ENCODE results near the gene XPR1. TPM values are rescaled to one million over a fixed set of nuclear protein-coding genes. Genes with fewer than 3 reads are reported as not detected.

The XPR1 gene
- total and polyA plus RNA-seq, 10 of the 15 experiments (the other 5 are each of a cell fraction or from before 2014, with no cell fraction given), result 1.1 to 33.9 (median 11.3) TPM

- Histone ChIP-seq H3K9me3 (replicated peaks; ENCODE audit: control insufficient read depth, insufficient read depth, low read length) (no peaks in the 10 kb centered on the region), H3K4me1 (ENCODE audit: control insufficient read depth, insufficient read depth, low read length) (peaks cover 9% of the 10 kb centered on the region), H3K4me2 (ENCODE audit: control insufficient read depth, insufficient read depth) (no peak overlapping the region), H3K4me3 (no peak overlapping the region), H3K79me2 (ENCODE audit: control insufficient read depth, insufficient read depth, low read length) (no peaks in the 10 kb centered on the region), H3K27ac (ENCODE audit: control insufficient read depth, insufficient read depth) (no peak overlapping the region), H3K9ac (ENCODE audit: control insufficient read depth, insufficient read depth, low read length) (no peak overlapping the region), H2AFZ (ENCODE audit: control insufficient read depth, low read depth, low read length) (no peak overlapping the region), H3K36me3 (ENCODE audit: control insufficient read depth in 2 of 2, insufficient read depth in 2 of 2, low read length in 1 of 2) (no peaks in the 10 kb centered on the region), H4K20me1 (ENCODE audit: control insufficient read depth, insufficient read depth) (no peaks in the 10 kb centered on the region), H3K27me3 (replicated peaks in 1 of 2; ENCODE audit: control insufficient read depth in 2 of 2, insufficient read depth in 2 of 2, low read length in 1 of 2) (peaks cover 0 to 3% of the 10 kb centered on the region in 2 experiments; a peak in 1 of 4 replicates)
- intact Hi-C loops (cut with micrococcal nuclease; ENCODE audit: unreplicated experiment), result no loop called here
- in situ Hi-C loops (cut with MboI), result no loop called here
- ChIA-PET RAD21 (ENCODE audit: unreplicated experiment) (interaction anchor here (1.4 to 16.7 kb wide), 2 partner anchors 12 to 35 kb away, joined by 5 to 215 read pairs; no protein-coding TSS in a partner anchor), CTCF (interaction anchor here (0.7 to 19.8 kb wide), 3 partner anchors 16 to 37 kb away, joined by 3 to 344 read pairs (median 3); no protein-coding TSS in a partner anchor), SMC1A (ENCODE audit: uncharacterized antibody, unreplicated experiment) (interaction anchor here (0.6 to 19.3 kb wide), 3 partner anchors 10 to 56 kb away, joined by 3 to 304 read pairs (median 8); no protein-coding TSS in a partner anchor), POLR2A (interaction anchor here (0.6 kb wide), 1 partner anchor 418 kb away, joined by 8 read pairs; no protein-coding TSS in a partner anchor)
- no TSS peak for BruUV-seq (replicated peaks)
- DNase-seq (ENCODE audit: low read depth, low spot score) (no peak), ATAC-seq (no peak), FAIRE-seq (no peak)
- 71% methylated on average over 9 of the region's 9 CpGs for WGBS (ENCODE audit: insufficient coverage, insufficient replicate concordance, low lambda C conversion rate, missing lambda C conversion rate)
- TF ChIP-seq RAD21 (IDR thresholded peaks at IDR 0.05; ENCODE audit: insufficient read depth, low read depth, low read length) (no peak), CHD2 (IDR thresholded peaks at IDR 0.05; ENCODE audit: borderline replicate concordance, low read depth, low read length) (no peak), REST (IDR thresholded peaks at IDR 0.05; ENCODE audit: low read depth, low read length) (no peak), CUX1 (IDR thresholded peaks at IDR 0.05; ENCODE audit: insufficient replicate concordance, low read depth, low read length) (no peak), IKZF1 (conservative IDR thresholded peaks at IDR 0.05) (no peak), RFX5 (IDR thresholded peaks at IDR 0.05; ENCODE audit: low read depth, low read length) (no peak), PAX5 (IDR thresholded peaks at IDR 0.05; ENCODE audit: borderline replicate concordance, low read depth, low read length) (no peak), ZNF24 (IDR thresholded peaks at IDR 0.05) (no peak), ZNF217 (IDR thresholded peaks at IDR 0.05) (no peak), GABPA (IDR thresholded peaks at IDR 0.05; ENCODE audit: low read depth) (no peak), FOXK2 (IDR thresholded peaks at IDR 0.05) (no peak), YY1 (IDR thresholded peaks at IDR 0.05; ENCODE audit: low read depth, low read length) (no peak)
- TF ChIP-seq, protein P1, sequence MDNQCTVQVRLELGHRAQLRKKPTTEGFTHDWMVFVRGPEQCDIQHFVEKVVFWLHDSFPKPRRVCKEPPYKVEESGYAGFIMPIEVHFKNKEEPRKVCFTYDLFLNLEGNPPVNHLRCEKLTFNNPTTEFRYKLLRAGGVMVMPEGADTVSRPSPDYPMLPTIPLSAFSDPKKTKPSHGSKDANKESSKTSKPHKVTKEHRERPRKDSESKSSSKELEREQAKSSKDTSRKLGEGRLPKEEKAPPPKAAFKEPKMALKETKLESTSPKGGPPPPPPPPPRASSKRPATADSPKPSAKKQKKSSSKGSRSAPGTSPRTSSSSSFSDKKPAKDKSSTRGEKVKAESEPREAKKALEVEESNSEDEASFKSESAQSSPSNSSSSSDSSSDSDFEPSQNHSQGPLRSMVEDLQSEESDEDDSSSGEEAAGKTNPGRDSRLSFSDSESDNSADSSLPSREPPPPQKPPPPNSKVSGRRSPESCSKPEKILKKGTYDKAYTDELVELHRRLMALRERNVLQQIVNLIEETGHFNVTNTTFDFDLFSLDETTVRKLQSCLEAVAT (IDR thresholded peaks at IDR 0.05), result no peak
- TF ChIP-seq, protein P2, sequence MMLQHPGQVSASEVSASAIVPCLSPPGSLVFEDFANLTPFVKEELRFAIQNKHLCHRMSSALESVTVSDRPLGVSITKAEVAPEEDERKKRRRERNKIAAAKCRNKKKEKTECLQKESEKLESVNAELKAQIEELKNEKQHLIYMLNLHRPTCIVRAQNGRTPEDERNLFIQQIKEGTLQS (IDR thresholded peaks at IDR 0.05; ENCODE audit: borderline replicate concordance, extremely low read depth, low read depth, low read length), result no peak
Measured at GRCh38 chr1:180919183-180919700, 287.4 kb downstream of the XPR1 start.
